SH-SY5Y (cell line): ENCODE data around the gene CPA4.

Experiments used
- GATA2 ChIP-seq: IDR thresholded peaks from 2 replicates; pipeline ENCODE4 v1.6.1; 2011; ENCODE audit warnings: mild to moderate bottlenecking, low read depth, low read length
- GATA3 ChIP-seq: IDR thresholded peaks from 2 replicates; pipeline ENCODE4 v1.6.1; 2011; ENCODE audit warnings: low read depth, mild to moderate bottlenecking, low read length, moderate library complexity

DNA sequence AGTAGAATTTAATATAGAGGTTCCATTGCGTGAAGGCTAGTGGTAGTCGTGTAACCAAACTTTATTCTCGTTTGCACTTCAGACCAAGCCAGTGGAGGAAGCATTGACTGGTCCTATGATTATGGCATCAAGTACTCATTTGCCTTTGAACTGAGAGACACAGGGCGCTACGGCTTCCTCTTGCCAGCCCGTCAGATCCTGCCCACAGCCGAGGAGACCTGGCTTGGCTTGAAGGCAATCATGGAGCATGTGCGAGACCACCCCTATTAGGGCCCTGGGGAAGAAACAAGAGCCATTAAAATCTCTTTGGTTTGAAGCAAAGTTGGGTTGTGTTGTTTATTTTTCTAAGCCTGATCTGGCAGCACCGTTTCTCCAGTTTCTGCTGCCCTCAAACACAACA, 3.5 kb upstream of the CPA4 start:
- TF ChIP-seq GATA2 (no peak), GATA3 (no peak)
